Gastroesophageal sphincter (tissue), 3 donors: ENCODE results near the gene DHCR7.

Source experiments
- CTCF ChIP-seq, 4 experiments: fragments of 200-600 bp in 2 of 4; fragments of 450-650 bp in 2 of 4; sonication (generic) in 1 of 4; IDR thresholded peaks; one replicate each; pipeline ENCODE4 v1.5.1; 2017 to 2019; ENCODE audit warnings: antibody characterized with exemption in 4 of 4, mild to moderate bottlenecking in 2 of 4, moderate library complexity in 2 of 4
- POLR2A ChIP-seq, 2 donors: fragments of 450-650 bp; IDR thresholded peaks; one replicate each; pipeline ENCODE4 v1.6.1; 2017; ENCODE audit warnings: antibody characterized with exemption in 2 of 2, mild to moderate bottlenecking in 2 of 2, moderate library complexity in 1 of 2
- POLR2AphosphoS5 ChIP-seq: sonication (generic); formaldehyde crosslinking; IDR thresholded peaks from one replicate; pipeline ENCODE4 v1.6.1; 2017; ENCODE audit warnings: antibody characterized with exemption

- TF ChIP-seq POLR2A (IDR thresholded peaks at IDR 0.05) = no peak
- no peak for TF ChIP-seq CTCF (IDR thresholded peaks at IDR 0.05)
- TF ChIP-seq POLR2AphosphoS5 = no peak
Observed at GRCh38 chr11:71449596-71449995, 1.4 kb upstream of the DHCR7 start.
